Hematopoietic multipotent progenitor cell treated with erythropoietin and hydrocortisone succinate and interleukin-3 and kit ligand, for 15 days (in vitro differentiated cells): ENCODE measurements around the gene UBXN4.
"Not testable (repeated sequence)": the region's sequence is repeated elsewhere in the genome, so short reads cannot be mapped to it uniquely, and the experiment has no call there.

Experiments used
- DNase-seq: peaks from one replicate; pipeline ENCODE4 v3.0.0-alpha.2; 2015; ENCODE audit warnings: low spot score

The UBXN4 gene

GRCh38 chr2:135762530-135762929 is 20.9 kb downstream of the UBXN4 start:
- DNase-seq: no peak

- DNase-seq: no peak
Observed at GRCh38 chr2:135768863-135769262, 27.2 kb downstream of the UBXN4 start.

- DNase-seq: no peak
Observed at GRCh38 chr2:135773319-135773718, 31.7 kb downstream of the UBXN4 start.

- DNase-seq: no peak
Observed at GRCh38 chr2:135773917-135774316, 32.3 kb downstream of the UBXN4 start.

- DNase-seq: no peak
Observed at GRCh38 chr2:135775420-135775819, 33.8 kb downstream of the UBXN4 start.

- no peak for DNase-seq
Observed at GRCh38 chr2:135776367-135776766, 34.7 kb downstream of the UBXN4 start.

GRCh38 chr2:135782231-135782630 is 40.6 kb downstream of the UBXN4 start:
- DNase-seq: no peak

- DNase-seq: no peak
Observed at GRCh38 chr2:135783439-135783838, 41.8 kb downstream of the UBXN4 start.

GRCh38 chr2:135785032-135785431 is 43.4 kb downstream of the UBXN4 start:
- DNase-seq: no peak

- DNase-seq: no peak
Observed at GRCh38 chr2:135786823-135787222, 45.2 kb downstream of the UBXN4 start.

GRCh38 chr2:135790423-135790822 is 48.8 kb downstream of the UBXN4 start:
- DNase-seq: no peak

- no peak for DNase-seq
Observed at GRCh38 chr2:135791418-135792190, 49.9 kb downstream of the UBXN4 start.

- no peak for DNase-seq
Observed at GRCh38 chr2:135792401-135793150, 50.9 kb downstream of the UBXN4 start.

- not testable (repeated sequence) for DNase-seq
Observed at GRCh38 chr2:135795641-135796040, 54.0 kb downstream of the UBXN4 start.

- DNase-seq: no peak
Observed at GRCh38 chr2:135796606-135797005, 55.0 kb downstream of the UBXN4 start.

GRCh38 chr2:135797497-135798274 is 56.0 kb downstream of the UBXN4 start:
- DNase-seq: peak; percentile 70

- DNase-seq: no peak
Observed at GRCh38 chr2:135798275-135798705, 56.6 kb downstream of the UBXN4 start.

GRCh38 chr2:135798762-135799161 is 57.1 kb downstream of the UBXN4 start:
- DNase-seq: no peak

GRCh38 chr2:135799738-135800137 is 58.1 kb downstream of the UBXN4 start:
- no peak for DNase-seq

GRCh38 chr2:135800513-135801460 is 59.1 kb downstream of the UBXN4 start:
- DNase-seq: no peak

- DNase-seq: no peak
Observed at GRCh38 chr2:135802350-135802749, 60.7 kb downstream of the UBXN4 start.
